B cell (primary cell): ENCODE measurements around the gene ZSCAN2. TPM values are rescaled to one million over a fixed set of nuclear protein-coding genes. Genes with fewer than 3 reads are reported as not detected.

Source experiments
- ATAC-seq: fragments of 200-7000 bp; cut with Tn5 transposase; one replicate; pipeline ENCODE4 v1.10.0; 2021; ENCODE audit warnings: low read depth, mild to moderate bottlenecking, moderate number of reproducible peaks, moderate library complexity
- CTCF ChIA-PET: fragments of 350-600 bp; sonication (Branson Sonifier 250); formaldehyde crosslinking; loops from one replicate; lab custom pipeline; 2021; ENCODE audit warnings: antibody characterized with exemption, inconsistent platforms; lab: Charles Lee
- POLR2A ChIA-PET: fragments of 350-600 bp; sonication (Branson Sonifier 250); formaldehyde crosslinking; loops from one replicate; lab custom pipeline; 2021; ENCODE audit warnings: antibody characterized with exemption; lab: Charles Lee
- DNase-seq: peaks from one replicate; pipeline ENCODE4 v3.0.0; 2013
- H2AFZ ChIP-seq: 2 replicates; pipeline ENCODE4 v1.6.1; 2012; ENCODE audit warnings: mild to moderate bottlenecking, low read depth, low read length; ENCODE audit not compliant: insufficient read depth, poor library complexity, severe bottlenecking
- H3K27ac ChIP-seq, 2 donors: 1 replicate in 1 of 2; 2 replicates in 1 of 2; pipeline ENCODE4 v1.5.1; 2012 to 2013; ENCODE audit warnings: low read length in 2 of 2, mild to moderate bottlenecking in 2 of 2, moderate library complexity in 1 of 2
- H3K27me3 ChIP-seq, 4 experiments: fragments of 200-600 bp in 1 of 4; sonication (generic) in 1 of 4; replicated peaks in 1 of 4; 1 replicate in 2 of 4; 2 replicates in 2 of 4; pipeline versions ENCODE4 v1.6.1 to v1.7.0; 2013 to 2016; ENCODE audit warnings: low read length in 3 of 4, mild to moderate bottlenecking in 2 of 4, mixed read lengths in 1 of 4, moderate library complexity in 1 of 4; ENCODE audit not compliant: insufficient read depth in 4 of 4, control insufficient read depth in 3 of 4; ENCODE audit errors: control extremely low read depth in 1 of 4
- H3K36me3 ChIP-seq, 2 experiments: replicated peaks in 1 of 2; 1 replicate in 1 of 2; 2 replicates in 1 of 2; pipeline versions ENCODE4 v1.6.1 to v1.7.1; 2013; ENCODE audit warnings: low read length in 1 of 2; ENCODE audit not compliant: insufficient read depth in 2 of 2, control insufficient read depth in 1 of 2; ENCODE audit errors: control extremely low read depth in 1 of 2, extremely low read depth in 1 of 2
- H3K4me1 ChIP-seq, 2 donors: fragments of 200-600 bp in 1 of 2; sonication (generic) in 1 of 2; 1 replicate in 1 of 2; 2 replicates in 1 of 2; pipeline versions ENCODE4 v1.5.1 to v1.6.1; 2013 to 2017; ENCODE audit warnings: low read length in 2 of 2; ENCODE audit not compliant: control insufficient read depth in 2 of 2, insufficient read depth in 2 of 2
- H3K4me2 ChIP-seq: replicated peaks from 2 replicates; pipeline ENCODE3; 2012; ENCODE audit warnings: mild to moderate bottlenecking, low read depth, low read length; ENCODE audit not compliant: poor library complexity, severe bottlenecking
- H3K4me3 ChIP-seq, 5 experiments: fragments of 200-600 bp in 1 of 5; sonication (generic) in 1 of 5; 1 replicate in 3 of 5; 2 replicates in 2 of 5; pipeline versions ENCODE4 v1.5.1 to v1.7.0; 2011 to 2016; ENCODE audit warnings: low read length in 4 of 5, mild to moderate bottlenecking in 4 of 5, low read depth in 2 of 5, control low read depth in 1 of 5, moderate library complexity in 1 of 5; ENCODE audit not compliant: insufficient read depth in 1 of 5; ENCODE audit errors: control extremely low read depth in 1 of 5, extremely low read depth in 1 of 5
- H3K79me2 ChIP-seq: fragments of 200-600 bp; sonication (generic); one replicate; pipeline ENCODE4 v1.6.0; 2016; ENCODE audit warnings: low read length; ENCODE audit not compliant: control insufficient read depth, insufficient read depth
- H3K9ac ChIP-seq: fragments of 200-600 bp; sonication (generic); 2 replicates; pipeline ENCODE4 v1.6.1; 2017; ENCODE audit warnings: mild to moderate bottlenecking, low read length, moderate library complexity
- H3K9me3 ChIP-seq, 3 donors: one replicate each; pipeline versions ENCODE4 v1.6.1 to v1.7.1; 2013; ENCODE audit warnings: low read length in 2 of 3; ENCODE audit not compliant: control insufficient read depth in 2 of 3, insufficient read depth in 1 of 3; ENCODE audit errors: control extremely low read depth in 1 of 3
- H4K20me1 ChIP-seq: 2 replicates; pipeline ENCODE4 v1.6.0; 2012; ENCODE audit warnings: mild to moderate bottlenecking, low read length; ENCODE audit not compliant: insufficient read depth, control insufficient read depth, poor library complexity, severe bottlenecking
- H3K27ac Mint-ChIP-seq: one replicate; pipeline ENCODE4 v1.8.0; 2021; ENCODE audit warnings: mixed read lengths
- H3K27me3 Mint-ChIP-seq: one replicate; pipeline ENCODE4 v1.8.0; 2021; ENCODE audit warnings: mixed read lengths
- H3K4me1 Mint-ChIP-seq: one replicate; pipeline ENCODE4 v1.8.0; 2021; ENCODE audit warnings: mixed read lengths
- H3K4me3 Mint-ChIP-seq: one replicate; pipeline ENCODE4 v1.8.0; 2021; ENCODE audit warnings: mixed read lengths
- H3K9me3 Mint-ChIP-seq: one replicate; pipeline ENCODE4 v1.8.0; 2022; ENCODE audit warnings: mixed read lengths; ENCODE audit not compliant: insufficient read depth
- CTCF ChIP-seq: fragments of 200-600 bp; IDR thresholded peaks from one replicate; pipeline ENCODE4 v1.8.0; 2022; ENCODE audit warnings: antibody characterized with exemption, mild to moderate bottlenecking
- EZH2 ChIP-seq: IDR thresholded peaks from 2 replicates; pipeline ENCODE4 v1.6.1; 2012; ENCODE audit warnings: borderline replicate concordance, low read depth, mild to moderate bottlenecking, moderate library complexity, low read length; ENCODE audit not compliant: insufficient read depth, poor library complexity, severe bottlenecking
- WGBS: methylation state at CpG from one replicate; pipeline ENCODE4 v1.1.5; 2013; ENCODE audit warnings: missing lambda C conversion rate; ENCODE audit not compliant: insufficient coverage; 5-methylcytosine and 5-hydroxymethylcytosine counted together
- intact Hi-C: fragments of 100-400 bp; cut with micrococcal nuclease; formaldehyde crosslinking; loops from one replicate; pipeline ENCODE4 v1.10.0; 2022
- polyA plus RNA-seq: library from polyadenylated mRNA; depleted of rRNA; stranded (reverse); fragments of >200 nt; gene quantifications from 2 replicates; pipeline ENCODE4 v1.2.3, GENCODE V29; 2012
- total RNA-seq, 2 donors: library from RNA; stranded (reverse); fragments of 120-200 nt in 1 of 2; gene quantifications; 1 replicate in 1 of 2; 2 replicates in 1 of 2; pipeline versions ENCODE4 v1.2.3 to v1.2.4, GENCODE V29; 2013 to 2022

ZSCAN2 gene
- total and polyA plus RNA-seq, 2 donors (not counting 1 experiment from before 2014, with no cell fraction given), result 9.9 to 18.6 TPM

GRCh38 chr15:84648539-84648938, 47.7 kb downstream of the ZSCAN2 start:
- Histone ChIP-seq H3K9me3 (no peaks in the 10 kb centered on the region), H3K9ac (no peak overlapping the region), H3K27me3 (no peaks in the 10 kb centered on the region), H3K36me3 (peaks cover 2 to 65% of the 10 kb centered on the region in 2 experiments), H3K27ac (no peak overlapping the region), H3K4me2 (no peak overlapping the region), H4K20me1 (peaks cover 5% of the 10 kb centered on the region), H3K4me1 (peaks cover 5 to 10% of the 10 kb centered on the region in 2 donors), H3K79me2 (peaks cover 14% of the 10 kb centered on the region), H3K4me3 (no peak overlapping the region), H2AFZ (no peak overlapping the region)
- ChIA-PET POLR2A (no interaction called here), CTCF (interaction anchor here (1.1 kb wide), 1 partner anchor 78 kb away, joined by 3 read pairs; no protein-coding TSS in a partner anchor)
- no peaks in the 10 kb centered on the region for H3K27me3 Mint-ChIP-seq
- peaks cover 12% of the 10 kb centered on the region for H3K4me1 Mint-ChIP-seq
- no peaks in the 10 kb centered on the region for H3K9me3 Mint-ChIP-seq
- 92% methylated on average over 3 of the region's 3 CpGs for WGBS
- DNase-seq, result no peak
- H3K4me3 Mint-ChIP-seq, result no peak overlapping the region
- ATAC-seq, result no peak
- TF ChIP-seq EZH2 (no peak), CTCF (no peak)
- intact Hi-C loops, result no loop called here
- H3K27ac Mint-ChIP-seq, result peak overlapping the region; percentile 21

- Histone ChIP-seq H2AFZ (no peak overlapping the region), H3K27ac (no peak overlapping the region), H3K9me3 (no peaks in the 10 kb centered on the region), H3K4me2 (no peak overlapping the region), H4K20me1 (peaks cover 5% of the 10 kb centered on the region), H3K27me3 (no peaks in the 10 kb centered on the region), H3K9ac (no peak overlapping the region), H3K79me2 (peaks cover 20% of the 10 kb centered on the region), H3K36me3 (peaks cover 2 to 58% of the 10 kb centered on the region in 2 experiments), H3K4me3 (no peak overlapping the region), H3K4me1 (peaks cover 7 to 14% of the 10 kb centered on the region in 2 donors)
- CTCF ChIA-PET, result interaction anchor here (1.1 to 1.2 kb wide), 2 partner anchors 69 to 79 kb away, joined by 3 read pairs; no protein-coding TSS in a partner anchor
- ATAC-seq (no peak), DNase-seq (no peak)
- no peaks in the 10 kb centered on the region for H3K9me3 Mint-ChIP-seq
- TF ChIP-seq EZH2 (no peak), CTCF (no peak)
- peaks cover 16% of the 10 kb centered on the region for H3K4me1 Mint-ChIP-seq
- intact Hi-C loops, result no loop called here
- no peak overlapping the region for H3K27ac Mint-ChIP-seq
- no peak overlapping the region for H3K4me3 Mint-ChIP-seq
- POLR2A ChIA-PET, result interaction anchor here (1.0 kb wide), 1 partner anchor 24 kb away, joined by 3 read pairs; no protein-coding TSS in a partner anchor
- H3K27me3 Mint-ChIP-seq, result no peaks in the 10 kb centered on the region
- 100% methylated on average over 1 of the region's 2 CpGs for WGBS
Observed at GRCh38 chr15:84649706-84650105, 48.9 kb downstream of the ZSCAN2 start.
